GM04504 (cell line): Measurements from ENCODE around the gene ADAM20.
A peak's percentile ranks its signal among the peaks of the same experiment; 100 is the strongest.
"Not testable (repeated sequence)": the region's sequence is repeated elsewhere in the genome, so short reads cannot be mapped to it uniquely, and the experiment has no call there.

ENCODE experiments used
- DNase-seq: peaks from one replicate; pipeline ENCODE4 v3.0.0-alpha.2; 2012; ENCODE audit warnings: low read depth

ADAM20 gene

GRCh38 chr14:70534904-70535303 is at the start of gene ADAM20:
ADAM20 (minus strand) TSS chr14:70535004; CDS start chr14:70524757, 10,247 bp downstream.
- DNase-seq: no peak

- DNase-seq: no peak
These were observed 42.1 kb upstream of the ADAM20 start for GRCh38 chr14:70576891-70577290.

GRCh38 chr14:70573050-70573449 is 38.2 kb upstream of the ADAM20 start:
- no peak for DNase-seq

GRCh38 chr14:70571139-70571538 is 36.3 kb upstream of the ADAM20 start:
- DNase-seq: no peak

- DNase-seq: peak; percentile 8
These were observed 33.0 kb upstream of the ADAM20 start for GRCh38 chr14:70567791-70568190.

GRCh38 chr14:70563869-70564268 is 29.1 kb upstream of the ADAM20 start:
- DNase-seq: no peak

- DNase-seq: no peak
These were observed 28.6 kb upstream of the ADAM20 start for GRCh38 chr14:70563417-70563816.

- no peak for DNase-seq
These were observed 23.6 kb upstream of the ADAM20 start for GRCh38 chr14:70558356-70558755.

GRCh38 chr14:70555890-70556289 is 21.1 kb upstream of the ADAM20 start:
- DNase-seq: peak; percentile 12

GRCh38 chr14:70538087-70538486 is 3.3 kb upstream of the ADAM20 start:
- DNase-seq: no peak

- DNase-seq: no peak
These were observed 2.0 kb upstream of the ADAM20 start for GRCh38 chr14:70536830-70537229.

- no peak for DNase-seq
These were observed 4.4 kb downstream of the ADAM20 start for GRCh38 chr14:70530417-70530816.

GRCh38 chr14:70527501-70528105 is 7.2 kb downstream of the ADAM20 start:
- DNase-seq: no peak

- no peak for DNase-seq
These were observed 9.1 kb downstream of the ADAM20 start for GRCh38 chr14:70525691-70526090.

GRCh38 chr14:70515811-70516210 is 19.0 kb downstream of the ADAM20 start:
- no peak for DNase-seq

- no peak for DNase-seq
These were observed 20.4 kb downstream of the ADAM20 start for GRCh38 chr14:70514168-70515069.

GRCh38 chr14:70498191-70498590 is 36.6 kb downstream of the ADAM20 start:
- no peak for DNase-seq

- DNase-seq: no peak
These were observed 45.1 kb downstream of the ADAM20 start for GRCh38 chr14:70489579-70490200.

- not testable (repeated sequence) for DNase-seq
These were observed 57.3 kb downstream of the ADAM20 start for GRCh38 chr14:70477356-70478105.

- not testable (repeated sequence) for DNase-seq
These were observed 59.3 kb downstream of the ADAM20 start for GRCh38 chr14:70475459-70475858.

GRCh38 chr14:70473825-70474224 is 61.0 kb downstream of the ADAM20 start:
- no peak for DNase-seq
